ENCODE data around the gene GRB10. TPM values are rescaled to one million over a fixed set of nuclear protein-coding genes. Genes with fewer than 3 reads are reported as not detected.

Gene GRB10
- total and polyA plus RNA-seq, 2 of the 8 experiments (the other 6 are each of a cell fraction or from before 2014, with no cell fraction given), result 35.7 to 97.0 TPM

DNA sequence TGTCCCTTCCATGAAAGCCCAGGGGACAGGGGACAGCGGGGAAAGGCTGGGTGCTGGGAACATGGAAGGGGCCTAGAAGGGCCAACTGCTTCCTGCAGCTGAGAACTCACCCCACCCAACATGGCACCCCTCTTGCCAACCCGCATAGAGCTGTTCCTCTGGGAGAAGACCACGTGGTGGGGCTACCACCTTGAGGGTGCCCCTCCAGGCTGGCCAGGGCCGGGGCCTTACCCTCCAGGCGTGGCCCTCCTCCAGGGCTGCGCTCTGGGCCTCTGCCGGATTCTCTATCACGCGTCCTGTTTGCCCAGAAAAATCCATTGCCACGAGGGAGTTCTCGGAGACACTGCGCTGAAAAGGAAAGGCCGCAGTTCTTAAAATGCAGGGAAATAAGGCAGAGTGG, 177.6 kb downstream of the GRB10 start:
- H3K27ac ChIP-seq (ENCODE audit: low read depth, low read length), result no peak overlapping the region
- H3K4ac ChIP-seq (replicated peaks; ENCODE audit: insufficient read length, low read depth, low read length), result no peak overlapping the region
- no peak overlapping the region for H2AFZ ChIP-seq (ENCODE audit: low read length)
- 0 out of 2 replicates have a peak, but pooled peaks cover 2% of the 10 kb centered on the region for H3K79me1 ChIP-seq (ENCODE audit: low read depth, low read length)
- no peak overlapping the region for H2BK20ac ChIP-seq (ENCODE audit: low read length)
- H3K4me3 ChIP-seq (ENCODE audit: extremely low read depth in 1 of 4, insufficient read depth in 2 of 4, low read depth in 3 of 4, low read length in 4 of 4), result no peak overlapping the region
- peaks cover 0 to 3% (median 1%) of the 10 kb centered on the region in 4 experiments; a peak in 3 of 7 replicates for H3K4me1 ChIP-seq (replicated peaks in 1 of 4; ENCODE audit: control insufficient read depth in 3 of 4, insufficient read depth in 4 of 4, low read length in 3 of 4)
- no peak overlapping the region for H2BK120ac ChIP-seq (replicated peaks; ENCODE audit: low read depth, low read length)
- H2BK15ac ChIP-seq (ENCODE audit: low read length), result no peak overlapping the region
- no peak overlapping the region for H3K18ac ChIP-seq (ENCODE audit: extremely low read depth, low read length)
- H3K79me2 ChIP-seq (ENCODE audit: control insufficient read depth in 1 of 2, insufficient read depth in 2 of 2, low read length in 2 of 2), result no peaks in the 10 kb centered on the region; a peak in 1 of 4 replicates
- H4K8ac ChIP-seq (ENCODE audit: extremely low read depth, insufficient read depth, low read length), result no peak overlapping the region; the same call in 1 of the 2 replicates
- no peak overlapping the region for H2BK5ac ChIP-seq (ENCODE audit: low read depth, low read length)
- H2AK5ac ChIP-seq (ENCODE audit: low read depth, low read length), result no peak overlapping the region
- no peak overlapping the region for H3K23ac ChIP-seq (ENCODE audit: insufficient read length)
- no peak for FAIRE-seq
- ChIA-PET POLR2A (ENCODE audit: partially characterized antibody) (no interaction called here), CTCF (ENCODE audit: partially characterized antibody) (interaction anchor here (1.5 to 2.2 kb wide), 2 partner anchors 7 to 9 kb away, joined by 6 to 9 read pairs; no protein-coding TSS in a partner anchor)
- no peak overlapping the region for H3K4me2 ChIP-seq (ENCODE audit: insufficient read depth in 1 of 2, low read depth in 2 of 2, low read length in 2 of 2)
- no peak overlapping the region for H3K14ac ChIP-seq (ENCODE audit: insufficient read length)
- no peaks in the 10 kb centered on the region for H3K23me2 ChIP-seq (ENCODE audit: low read depth, low read length)
- no peaks in the 10 kb centered on the region for H3K27me3 ChIP-seq (replicated peaks in 1 of 4; ENCODE audit: control insufficient read depth in 3 of 4, extremely low read depth in 1 of 4, insufficient read depth in 3 of 4, low read length in 3 of 4)
- no peak for DNase-seq (ENCODE audit: low read depth in 1 of 2, low spot score in 2 of 2)
- H4K5ac ChIP-seq (ENCODE audit: insufficient read length, low read depth, low read length), result no peak overlapping the region
- peaks cover 0 to 2% of the 10 kb centered on the region in 2 experiments for H4K20me1 ChIP-seq (replicated peaks in 1 of 2; ENCODE audit: control insufficient read depth in 1 of 2, insufficient read depth in 2 of 2, low read length in 2 of 2)
- no peak overlapping the region for H3K56ac ChIP-seq (replicated peaks; ENCODE audit: insufficient read length, low read depth, low read length)
- no peaks in the 10 kb centered on the region for H3K9me3 ChIP-seq (ENCODE audit: insufficient read depth in 2 of 2, low read depth in 1 of 2, low read length in 1 of 2)
- H3K36me3 ChIP-seq (ENCODE audit: control insufficient read depth in 2 of 4, insufficient read depth in 4 of 4, low read length in 3 of 4), result peaks cover 10 to 28% (median 17%) of the 10 kb centered on the region in 4 experiments; a peak in 7 of 8 replicates
- no peak overlapping the region for H4K91ac ChIP-seq (replicated peaks; ENCODE audit: insufficient read length, low read length)
- H3K9ac ChIP-seq (replicated peaks in 1 of 4; ENCODE audit: extremely low read depth in 1 of 4, low read depth in 3 of 4, low read length in 3 of 4), result no peak overlapping the region
- WGBS, 2 experiments (ENCODE audit: extremely low coverage in 1 of 2, insufficient coverage in 1 of 2, insufficient read length in 1 of 2, insufficient replicate concordance in 2 of 2, low coverage in 1 of 2, low lambda C conversion rate in 2 of 2, missing lambda C conversion rate in 1 of 2), result 91% methylated on average over 9 of the region's 13 CpGs; no CpG with 5 or more reads in 1 of the 2 experiments
- no peak overlapping the region for H2BK12ac ChIP-seq (ENCODE audit: low read depth, low read length)
- TF ChIP-seq RBBP5 (IDR thresholded peaks at IDR 0.05; ENCODE audit: borderline replicate concordance, low read depth, low read length) (no peak), GABPA (IDR thresholded peaks at IDR 0.05; ENCODE audit: borderline replicate concordance, insufficient read depth, low read length) (no peak), RAD21 (IDR thresholded peaks at IDR 0.05 in 1 of 2, conservative IDR thresholded peaks at IDR 0.05 in 1 of 2; ENCODE audit: low read depth in 2 of 2, low read length in 2 of 2) (no peak), ASH2L (IDR thresholded peaks at IDR 0.05; ENCODE audit: low read length) (no peak), KDM5A (IDR thresholded peaks at IDR 0.05; ENCODE audit: low read length) (no peak), SRF (IDR thresholded peaks at IDR 0.05; ENCODE audit: low read depth, low read length) (no peak), CEBPB (IDR thresholded peaks at IDR 0.05; ENCODE audit: low read depth, low read length) (no peak), BCL11A (IDR thresholded peaks at IDR 0.05; ENCODE audit: low read depth in 2 of 2, low read length in 2 of 2) (no peak), SIN3A (conservative IDR thresholded peaks at IDR 0.05 in 1 of 2, IDR thresholded peaks at IDR 0.05 in 1 of 2; ENCODE audit: low read depth in 1 of 2, low read length in 2 of 2) (no peak), GTF2F1 (IDR thresholded peaks at IDR 0.05; ENCODE audit: borderline replicate concordance, low read depth, low read length) (no peak), POLR2AphosphoS5 (IDR thresholded peaks at IDR 0.05; ENCODE audit: low read depth, low read length) (no peak), MAFK (IDR thresholded peaks at IDR 0.05; ENCODE audit: low read depth, low read length) (no peak), SP1 (IDR thresholded peaks at IDR 0.05; ENCODE audit: low read depth, low read length) (no peak), EP300 (IDR thresholded peaks at IDR 0.05; ENCODE audit: borderline replicate concordance in 1 of 2, low read depth in 2 of 2, low read length in 2 of 2) (no peak)

Measured in H1 (cell line).